Measurements from ENCODE around the gene NCOR1. TPM values are rescaled to one million over a fixed set of nuclear protein-coding genes. Genes with fewer than 3 reads are reported as not detected.
A peak's percentile ranks its signal among the peaks of the same experiment; 100 is the strongest.

The NCOR1 gene
- total and polyA plus RNA-seq, 2 experiments from 2014 or later: 102 to 132 TPM

- Histone ChIP-seq H3K4me2 (no peak overlapping the region), H3K4me1 (ENCODE audit: insufficient read depth) (peaks cover 8% of the 10 kb centered on the region), H3K9me2 (ENCODE audit: insufficient read depth) (no peaks in the 10 kb centered on the region), H3K27me3 (ENCODE audit: insufficient read depth) (no peaks in the 10 kb centered on the region), H3K36me3 (ENCODE audit: insufficient read depth) (peaks cover 19% of the 10 kb centered on the region), H4K20me1 (replicated peaks; ENCODE audit: insufficient read depth) (peaks cover 7% of the 10 kb centered on the region; the same call in 1 of the 2 replicates), H3K27ac (ENCODE audit: low read depth) (no peak overlapping the region), H3K4me3 (no peak overlapping the region), H3K79me2 (replicated peaks; ENCODE audit: insufficient read depth) (peaks cover under 1% of the 10 kb centered on the region; the same call in 1 of the 2 replicates), H3F3A (replicated peaks; ENCODE audit: low read depth) (no peaks in the 10 kb centered on the region), H2AFZ (no peak overlapping the region)
- TF ChIP-seq NANOG (IDR thresholded peaks at IDR 0.05; ENCODE audit: borderline replicate concordance) (no peak), EZH2phosphoT487 (IDR thresholded peaks at IDR 0.05; ENCODE audit: unreplicated experiment) (no peak), CTCF (conservative IDR thresholded peaks at IDR 0.05; ENCODE audit: low read depth in 2 of 2) (no peak), JUNB (IDR thresholded peaks at IDR 0.05; ENCODE audit: unreplicated experiment) (no peak)
- H3K4me1 Mint-ChIP-seq: peaks cover 18% of the 10 kb centered on the region
- peaks cover 49% of the 10 kb centered on the region for H3K36me3 Mint-ChIP-seq (ENCODE audit: low read depth)
- H3K4me3 Mint-ChIP-seq: no peak overlapping the region
- DNase-seq (ENCODE audit: low spot score) (no peak), ATAC-seq (no peak)
- no peak overlapping the region for H3K27ac Mint-ChIP-seq
- peaks cover under 1% of the 10 kb centered on the region for H3K27me3 Mint-ChIP-seq (ENCODE audit: insufficient read depth, low read depth, poor library complexity)
- H3K9me3 Mint-ChIP-seq: no peaks in the 10 kb centered on the region; the same call in 2 of the 3 replicates
Observed at GRCh38 chr17:16046966-16047365, 168.4 kb downstream of the NCOR1 start.

- Histone ChIP-seq H3K27me3 (ENCODE audit: insufficient read depth) (no peaks in the 10 kb centered on the region), H3K79me2 (replicated peaks; ENCODE audit: insufficient read depth) (no peaks in the 10 kb centered on the region), H3K9me2 (ENCODE audit: insufficient read depth) (no peaks in the 10 kb centered on the region), H3F3A (replicated peaks; ENCODE audit: low read depth) (no peaks in the 10 kb centered on the region), H3K4me3 (no peak overlapping the region), H2AFZ (no peak overlapping the region), H3K36me3 (ENCODE audit: insufficient read depth) (peaks cover 24% of the 10 kb centered on the region), H3K27ac (ENCODE audit: low read depth) (no peak overlapping the region), H4K20me1 (replicated peaks; ENCODE audit: insufficient read depth) (no peaks in the 10 kb centered on the region), H3K4me1 (ENCODE audit: insufficient read depth) (peaks cover 8% of the 10 kb centered on the region), H3K4me2 (peak overlapping the region; percentile 46; the same call in 1 of the 2 replicates)
- no peaks in the 10 kb centered on the region for H3K9me3 Mint-ChIP-seq
- H3K4me3 Mint-ChIP-seq: no peak overlapping the region
- H3K27me3 Mint-ChIP-seq (ENCODE audit: insufficient read depth, low read depth, poor library complexity): peaks cover 2% of the 10 kb centered on the region
- TF ChIP-seq POLR2AphosphoS5 (IDR thresholded peaks at IDR 0.05; ENCODE audit: low read depth): peak; percentile 28; the same call in 1 of the 2 replicates
- TF ChIP-seq EZH2 (IDR thresholded peaks at IDR 0.05; ENCODE audit: low read depth, unreplicated experiment): no peak
- no peak for TF ChIP-seq ZNF114 (CRISPR knock-in tag; IDR thresholded peaks at IDR 0.05)
- no peak for TF ChIP-seq JUNB (IDR thresholded peaks at IDR 0.05; ENCODE audit: unreplicated experiment)
- no peak for TF ChIP-seq CREB1 (CRISPR knock-in tag; IDR thresholded peaks at IDR 0.05; ENCODE audit: low read depth)
- TF ChIP-seq NANOG (IDR thresholded peaks at IDR 0.05; ENCODE audit: borderline replicate concordance): peak; percentile 24; the same call in 1 of the 2 replicates
- peak overlapping the region; percentile 76 for H3K27ac Mint-ChIP-seq
- DNase-seq (ENCODE audit: low spot score): peak; percentile 41
- ATAC-seq: peak; percentile 83
- H3K36me3 Mint-ChIP-seq (ENCODE audit: low read depth): peaks cover 59% of the 10 kb centered on the region
- H3K4me1 Mint-ChIP-seq: peaks cover 18% of the 10 kb centered on the region
Observed at GRCh38 chr17:16044487-16044886, 170.8 kb downstream of the NCOR1 start.

- peaks cover 8% of the 10 kb centered on the region for H3K27me3 Mint-ChIP-seq (ENCODE audit: insufficient read depth, low read depth, poor library complexity)
- ATAC-seq: no peak
- H3K9me3 Mint-ChIP-seq: no peaks in the 10 kb centered on the region
- Histone ChIP-seq H3K4me1 (ENCODE audit: insufficient read depth) (peaks cover 8% of the 10 kb centered on the region), H3K36me3 (ENCODE audit: insufficient read depth) (peaks cover 22% of the 10 kb centered on the region), H3K4me2 (no peak overlapping the region), H3K4me3 (no peak overlapping the region), H3K79me2 (replicated peaks; ENCODE audit: insufficient read depth) (no peaks in the 10 kb centered on the region; the same call in 1 of the 2 replicates), H3K27ac (ENCODE audit: low read depth) (no peak overlapping the region; the same call in 1 of the 2 replicates), H4K20me1 (replicated peaks; ENCODE audit: insufficient read depth) (no peaks in the 10 kb centered on the region), H3K27me3 (ENCODE audit: insufficient read depth) (no peaks in the 10 kb centered on the region), H3K9me2 (ENCODE audit: insufficient read depth) (no peaks in the 10 kb centered on the region), H2AFZ (no peak overlapping the region), H3F3A (replicated peaks; ENCODE audit: low read depth) (no peaks in the 10 kb centered on the region)
- no peak overlapping the region for H3K4me3 Mint-ChIP-seq
- no peak for DNase-seq (ENCODE audit: low spot score)
- H3K27ac Mint-ChIP-seq: no peak overlapping the region
- H3K4me1 Mint-ChIP-seq: peaks cover 18% of the 10 kb centered on the region
- peaks cover 76% of the 10 kb centered on the region for H3K36me3 Mint-ChIP-seq (ENCODE audit: low read depth)
- no peak for TF ChIP-seq CREB1 (CRISPR knock-in tag; IDR thresholded peaks at IDR 0.05; ENCODE audit: low read depth)
- TF ChIP-seq EZH2phosphoT487 (IDR thresholded peaks at IDR 0.05; ENCODE audit: unreplicated experiment): no peak
- no peak for TF ChIP-seq ZNF114 (CRISPR knock-in tag; IDR thresholded peaks at IDR 0.05)
- no peak for TF ChIP-seq EZH2 (IDR thresholded peaks at IDR 0.05; ENCODE audit: low read depth, unreplicated experiment)
- no peak for TF ChIP-seq CTCF (conservative IDR thresholded peaks at IDR 0.05; ENCODE audit: low read depth in 2 of 2)
Observed at GRCh38 chr17:16040710-16041251, 174.6 kb downstream of the NCOR1 start.

All from GM23338 (cell line).